Osteoblast (primary cell): ENCODE measurements around the gene GGACT. TPM values are rescaled to one million over a fixed set of nuclear protein-coding genes. Genes with fewer than 3 reads are reported as not detected.

Experiments
- DNase-seq: peaks from one replicate; pipeline ENCODE4 v3.0.0; 2011; ENCODE audit warnings: low spot score, mixed read lengths; ENCODE audit not compliant: insufficient read length; ENCODE audit errors: missing footprints
- H2AFZ ChIP-seq: 2 replicates; pipeline ENCODE4 v1.6.0; 2011; ENCODE audit warnings: mild to moderate bottlenecking, low read length
- H3K27ac ChIP-seq: 2 replicates; pipeline ENCODE4 v1.5.1; 2011; ENCODE audit warnings: mild to moderate bottlenecking, low read depth, low read length, moderate library complexity
- H3K27me3 ChIP-seq: 2 replicates; pipeline ENCODE4 v1.6.0; 2012; ENCODE audit warnings: mild to moderate bottlenecking, control low read depth, inconsistent platforms, low read length, moderate library complexity; ENCODE audit not compliant: insufficient read depth
- H3K36me3 ChIP-seq: 2 replicates; pipeline ENCODE4 v1.5.1; 2011; ENCODE audit warnings: mild to moderate bottlenecking, low read length, control low read depth, moderate library complexity; ENCODE audit not compliant: insufficient read depth
- H3K4me1 ChIP-seq: 2 replicates; pipeline ENCODE4 v1.5.1; 2011; ENCODE audit warnings: mild to moderate bottlenecking, low read length, control low read depth, moderate library complexity; ENCODE audit not compliant: insufficient read depth
- H3K4me2 ChIP-seq: 2 replicates; pipeline ENCODE4 v1.6.0; 2011; ENCODE audit warnings: mild to moderate bottlenecking, low read length; ENCODE audit not compliant: insufficient read depth
- H3K4me3 ChIP-seq: fragments of 200-600 bp; sonication (generic); 3 replicates; pipeline ENCODE4 v1.5.1; 2012; ENCODE audit warnings: mild to moderate bottlenecking, low read length, inconsistent platforms; ENCODE audit not compliant: insufficient read depth
- H3K79me2 ChIP-seq: 2 replicates; pipeline ENCODE4 v1.6.0; 2012; ENCODE audit warnings: mild to moderate bottlenecking, low read length, control low read depth, inconsistent platforms; ENCODE audit not compliant: insufficient read depth
- H3K9me3 ChIP-seq: 2 replicates; pipeline ENCODE4 v1.5.1; 2011; ENCODE audit warnings: low read depth, low read length, control low read depth
- H4K20me1 ChIP-seq: 2 replicates; pipeline ENCODE4 v1.6.0; 2012; ENCODE audit warnings: mild to moderate bottlenecking, low read length, control low read depth; ENCODE audit not compliant: insufficient read depth
- CTCF ChIP-seq: IDR thresholded peaks from 2 replicates; pipeline ENCODE4 v1.5.1; 2011; ENCODE audit warnings: mild to moderate bottlenecking, low read depth, low read length, moderate library complexity; ENCODE audit errors: extremely low read depth
- total RNA-seq: library from RNA; depleted of rRNA; stranded (reverse); fragments of >200 nt; gene quantifications from 2 replicates; pipeline ENCODE4 v1.2.3, GENCODE V29; 2012

The GGACT gene
- total RNA-seq, 1 donor = 7.6 TPM

GRCh38 chr13:100566543-100566942 is 22.0 kb downstream of the GGACT start:
- Histone ChIP-seq H3K36me3 (no peaks in the 10 kb centered on the region), H3K27ac (no peak overlapping the region), H3K27me3 (no peaks in the 10 kb centered on the region), H3K4me1 (peaks cover 3% of the 10 kb centered on the region), H3K9me3 (no peaks in the 10 kb centered on the region), H2AFZ (no peak overlapping the region), H3K79me2 (no peaks in the 10 kb centered on the region), H3K4me3 (no peak overlapping the region), H4K20me1 (no peaks in the 10 kb centered on the region), H3K4me2 (no peak overlapping the region)
- TF ChIP-seq CTCF = no peak
- DNase-seq = no peak

- Histone ChIP-seq H3K9me3 (no peaks in the 10 kb centered on the region), H3K36me3 (no peaks in the 10 kb centered on the region), H4K20me1 (peaks cover 5% of the 10 kb centered on the region), H3K4me3 (no peak overlapping the region), H3K4me1 (peaks cover 3% of the 10 kb centered on the region), H2AFZ (no peak overlapping the region), H3K27me3 (no peaks in the 10 kb centered on the region), H3K79me2 (no peaks in the 10 kb centered on the region), H3K4me2 (no peak overlapping the region), H3K27ac (no peak overlapping the region)
- no peak for TF ChIP-seq CTCF
- no peak for DNase-seq
Measured at GRCh38 chr13:100565286-100565685, 23.3 kb downstream of the GGACT start.

DNA sequence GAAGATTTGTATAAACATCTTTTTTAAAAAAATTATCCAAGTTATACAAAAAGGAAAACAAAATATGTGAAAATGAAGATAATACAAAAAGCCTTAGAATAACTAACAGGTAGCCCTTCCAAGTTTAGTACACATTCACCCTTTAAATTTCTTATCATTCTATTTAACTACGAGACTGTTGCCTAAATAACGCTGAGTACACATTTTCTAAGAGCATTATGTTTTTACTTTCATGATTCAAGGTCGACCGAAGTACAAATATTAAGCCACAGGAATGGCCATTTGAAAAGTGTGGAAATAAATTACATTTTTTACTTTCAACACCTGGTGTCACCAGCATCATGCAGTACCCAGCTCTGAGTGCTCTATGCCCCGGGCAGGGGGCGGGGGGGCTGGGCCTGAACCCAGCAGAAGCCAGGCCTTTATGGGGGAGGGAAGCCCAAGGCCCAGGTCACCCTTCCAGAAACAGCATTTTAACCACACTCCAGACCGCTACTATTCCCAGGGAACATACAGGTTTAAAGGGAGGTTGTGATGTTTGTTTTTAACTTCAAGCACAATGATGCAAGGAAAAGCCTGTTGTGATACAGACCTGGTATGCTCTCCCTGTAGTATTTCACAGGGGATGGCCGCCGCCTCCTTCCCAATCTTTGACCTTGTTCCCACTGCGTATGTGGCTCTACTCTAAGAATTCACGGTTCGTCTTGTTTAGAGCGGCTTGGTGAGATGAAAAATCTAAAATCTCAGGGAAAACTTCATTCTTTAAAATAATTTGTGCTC is 24.0 kb downstream of the GGACT start:
- Histone ChIP-seq H2AFZ (no peak overlapping the region), H3K27ac (no peak overlapping the region), H3K4me2 (no peak overlapping the region), H3K9me3 (no peaks in the 10 kb centered on the region), H3K36me3 (no peaks in the 10 kb centered on the region), H4K20me1 (peaks cover 5% of the 10 kb centered on the region), H3K4me1 (peaks cover 3% of the 10 kb centered on the region), H3K27me3 (no peaks in the 10 kb centered on the region), H3K4me3 (no peak overlapping the region), H3K79me2 (no peaks in the 10 kb centered on the region)
- no peak for TF ChIP-seq CTCF
- DNase-seq = no peak

DNA sequence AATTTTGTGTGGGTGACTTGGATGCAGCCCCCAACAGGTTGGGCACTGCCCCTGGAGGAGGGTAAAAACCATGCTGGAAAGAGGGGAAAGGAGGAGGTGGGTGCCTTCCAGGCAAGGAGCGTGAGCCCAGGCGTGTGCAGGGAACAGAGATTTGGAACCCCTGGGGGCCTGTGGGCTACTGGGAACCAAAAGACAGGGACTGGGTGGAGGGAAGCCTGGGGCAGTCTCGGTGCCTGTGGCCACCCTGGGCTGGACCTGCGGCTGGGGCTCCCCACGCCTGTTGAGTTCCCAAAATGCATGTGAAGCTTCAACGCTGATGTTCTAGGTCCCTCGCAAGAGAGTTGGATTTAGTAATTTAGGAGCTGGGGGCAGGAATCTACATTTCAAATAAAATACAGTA is 24.8 kb downstream of the GGACT start:
- Histone ChIP-seq H3K4me1 (peaks cover 3% of the 10 kb centered on the region), H3K36me3 (no peaks in the 10 kb centered on the region), H3K27ac (no peak overlapping the region), H3K79me2 (no peaks in the 10 kb centered on the region), H2AFZ (no peak overlapping the region), H3K27me3 (no peaks in the 10 kb centered on the region), H3K4me2 (no peak overlapping the region), H3K9me3 (no peaks in the 10 kb centered on the region), H3K4me3 (no peak overlapping the region), H4K20me1 (peaks cover 5% of the 10 kb centered on the region)
- no peak for TF ChIP-seq CTCF
- no peak for DNase-seq
